Upper lobe of right lung (tissue), 1 donor: Measurements from ENCODE around the gene PHLPP1. TPM values are rescaled to one million over a fixed set of nuclear protein-coding genes. Genes with fewer than 3 reads are reported as not detected.

ENCODE experiments used
- ATAC-seq: fragments of 200-7000 bp; cut with Tn5 transposase; one replicate; pipeline ENCODE4 v1.9.1; 2020; ENCODE audit warnings: mild to moderate bottlenecking, moderate library complexity
- DNase-seq: peaks from one replicate; pipeline ENCODE4 v3.0.0-alpha.2; 2020
- H3K27ac ChIP-seq: fragments of 200-600 bp; one replicate; pipeline ENCODE4 v1.8.0; 2022
- H3K27me3 ChIP-seq: fragments of 200-600 bp; one replicate; pipeline ENCODE4 v1.8.0; 2022; ENCODE audit warnings: mild to moderate bottlenecking
- H3K36me3 ChIP-seq: fragments of 200-600 bp; one replicate; pipeline ENCODE4 v1.8.0; 2022
- H3K4me1 ChIP-seq: fragments of 200-600 bp; one replicate; pipeline ENCODE4 v1.8.0; 2022
- H3K4me3 ChIP-seq: fragments of 200-600 bp; one replicate; pipeline ENCODE4 v1.8.0; 2022; ENCODE audit warnings: mild to moderate bottlenecking
- H3K9me3 ChIP-seq: fragments of 200-600 bp; one replicate; pipeline ENCODE4 v1.8.0; 2022
- intact Hi-C: fragments of 100-400 bp; cut with DNase I; formaldehyde crosslinking; loops from one replicate; pipeline ENCODE4 v1.11.0; 2022
- total RNA-seq: library from RNA; stranded (reverse); fragmentation: NEBNext Ultra II Directional; extraction: Animal tissue kit (Norgen Biotek cat#: 25700); gene quantifications from one replicate; pipeline ENCODE4 v1.2.1, GENCODE V29; 2021
- TF ChIP-seq, protein P1 (sequence below): fragments of 200-600 bp; IDR thresholded peaks from one replicate; pipeline ENCODE4 v1.8.0; 2022; ENCODE audit warnings: antibody characterized with exemption
- donor health status: DM: no; HTN: yes; CAD: no; lungs with severe emphysema.

The PHLPP1 gene
- total RNA-seq, 1 donor from 2014 or later: 11.9 TPM

DNA sequence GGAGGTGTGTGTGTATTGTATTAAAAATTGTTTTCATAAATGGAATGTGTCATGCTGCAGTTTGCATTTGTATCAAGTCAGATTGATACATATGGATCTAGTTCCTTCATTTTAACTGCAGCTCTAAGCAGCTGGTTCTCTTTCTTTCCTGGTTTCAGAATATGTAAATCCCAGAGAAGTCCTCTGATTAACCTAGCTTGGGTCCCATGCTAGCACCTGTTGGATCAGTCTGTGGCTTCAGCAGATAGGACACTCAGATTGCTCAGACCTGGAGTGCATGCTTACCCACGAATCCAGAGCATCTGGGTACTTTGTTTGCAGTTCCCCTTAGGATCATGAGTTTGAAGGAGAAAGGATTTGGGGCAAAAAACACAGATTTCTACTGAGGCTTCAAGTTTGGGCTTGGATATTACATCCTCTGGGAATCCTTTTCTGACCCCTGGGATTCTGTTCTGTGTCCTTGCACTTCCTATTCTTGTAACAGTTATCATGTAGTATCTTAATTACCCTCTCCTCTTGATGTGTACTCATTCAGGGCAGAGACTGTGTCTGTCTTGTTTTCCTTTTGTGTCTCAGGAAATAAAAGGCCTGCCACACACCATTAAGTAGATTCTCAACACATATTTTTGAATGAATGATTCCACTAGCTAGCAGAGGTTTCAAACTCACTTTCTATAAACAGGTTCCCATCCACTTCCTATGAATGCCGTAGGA is 142.1 kb downstream of the PHLPP1 start:
- Histone ChIP-seq H3K27me3 (no peaks in the 10 kb centered on the region), H3K27ac (no peak overlapping the region), H3K9me3 (no peaks in the 10 kb centered on the region), H3K4me3 (no peak overlapping the region), H3K36me3 (no peaks in the 10 kb centered on the region), H3K4me1 (no peaks in the 10 kb centered on the region)
- intact Hi-C loops: no loop called here
- no peak for ATAC-seq
- DNase-seq: no peak
- TF ChIP-seq, protein P1, sequence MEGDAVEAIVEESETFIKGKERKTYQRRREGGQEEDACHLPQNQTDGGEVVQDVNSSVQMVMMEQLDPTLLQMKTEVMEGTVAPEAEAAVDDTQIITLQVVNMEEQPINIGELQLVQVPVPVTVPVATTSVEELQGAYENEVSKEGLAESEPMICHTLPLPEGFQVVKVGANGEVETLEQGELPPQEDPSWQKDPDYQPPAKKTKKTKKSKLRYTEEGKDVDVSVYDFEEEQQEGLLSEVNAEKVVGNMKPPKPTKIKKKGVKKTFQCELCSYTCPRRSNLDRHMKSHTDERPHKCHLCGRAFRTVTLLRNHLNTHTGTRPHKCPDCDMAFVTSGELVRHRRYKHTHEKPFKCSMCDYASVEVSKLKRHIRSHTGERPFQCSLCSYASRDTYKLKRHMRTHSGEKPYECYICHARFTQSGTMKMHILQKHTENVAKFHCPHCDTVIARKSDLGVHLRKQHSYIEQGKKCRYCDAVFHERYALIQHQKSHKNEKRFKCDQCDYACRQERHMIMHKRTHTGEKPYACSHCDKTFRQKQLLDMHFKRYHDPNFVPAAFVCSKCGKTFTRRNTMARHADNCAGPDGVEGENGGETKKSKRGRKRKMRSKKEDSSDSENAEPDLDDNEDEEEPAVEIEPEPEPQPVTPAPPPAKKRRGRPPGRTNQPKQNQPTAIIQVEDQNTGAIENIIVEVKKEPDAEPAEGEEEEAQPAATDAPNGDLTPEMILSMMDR: no peak

DNA sequence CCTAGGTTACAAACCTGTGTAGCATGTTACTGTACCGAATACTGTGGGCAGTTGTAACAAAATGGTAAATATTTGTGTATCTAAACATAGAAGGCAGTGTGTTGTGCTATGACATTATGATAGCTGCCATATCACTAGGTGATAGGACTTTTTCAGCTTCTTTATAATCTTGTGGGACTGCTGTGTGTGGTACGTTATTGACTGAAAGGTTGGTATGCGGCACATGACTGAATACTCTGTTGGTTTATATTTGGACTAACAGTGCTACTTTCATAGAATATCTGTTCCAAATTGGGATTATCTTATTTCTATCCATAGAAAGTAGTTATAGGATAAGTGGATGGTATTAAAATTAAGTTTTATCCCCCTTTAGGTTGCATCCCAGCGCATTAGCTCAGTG is 144.7 kb downstream of the PHLPP1 start:
- Histone ChIP-seq H3K27me3 (no peaks in the 10 kb centered on the region), H3K36me3 (no peaks in the 10 kb centered on the region), H3K27ac (no peak overlapping the region), H3K9me3 (no peaks in the 10 kb centered on the region), H3K4me3 (no peak overlapping the region), H3K4me1 (no peaks in the 10 kb centered on the region)
- ATAC-seq (no peak), DNase-seq (no peak)
- TF ChIP-seq, protein P1: no peak
- intact Hi-C loops: no loop called here

DNA sequence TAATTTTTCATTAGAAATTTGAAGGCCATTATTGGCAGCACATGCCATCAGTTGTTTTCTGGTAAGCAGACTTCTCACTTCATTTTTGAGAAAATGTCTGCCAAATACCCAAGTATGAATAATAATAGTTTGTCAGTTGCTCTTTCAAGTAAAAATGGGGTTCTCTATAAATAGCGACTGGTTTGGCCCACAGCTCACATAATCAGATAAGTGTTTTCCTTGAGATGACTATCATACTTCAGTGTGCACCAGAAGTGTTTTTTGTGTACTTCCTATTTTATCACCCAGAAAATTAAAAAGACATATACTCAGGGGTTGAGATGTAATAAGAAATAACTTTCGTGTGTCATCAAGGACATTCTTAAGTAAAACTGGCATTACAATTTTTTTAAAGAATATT is 147.1 kb downstream of the PHLPP1 start:
- intact Hi-C loops: no loop called here
- DNase-seq (no peak), ATAC-seq (no peak)
- TF ChIP-seq, protein P1: no peak
- H3K4me3 ChIP-seq: no peak overlapping the region
- H3K27me3 ChIP-seq: no peaks in the 10 kb centered on the region
- no peaks in the 10 kb centered on the region for H3K9me3 ChIP-seq
- H3K27ac ChIP-seq: no peak overlapping the region
- no peaks in the 10 kb centered on the region for H3K4me1 ChIP-seq
- H3K36me3 ChIP-seq: no peaks in the 10 kb centered on the region

DNA sequence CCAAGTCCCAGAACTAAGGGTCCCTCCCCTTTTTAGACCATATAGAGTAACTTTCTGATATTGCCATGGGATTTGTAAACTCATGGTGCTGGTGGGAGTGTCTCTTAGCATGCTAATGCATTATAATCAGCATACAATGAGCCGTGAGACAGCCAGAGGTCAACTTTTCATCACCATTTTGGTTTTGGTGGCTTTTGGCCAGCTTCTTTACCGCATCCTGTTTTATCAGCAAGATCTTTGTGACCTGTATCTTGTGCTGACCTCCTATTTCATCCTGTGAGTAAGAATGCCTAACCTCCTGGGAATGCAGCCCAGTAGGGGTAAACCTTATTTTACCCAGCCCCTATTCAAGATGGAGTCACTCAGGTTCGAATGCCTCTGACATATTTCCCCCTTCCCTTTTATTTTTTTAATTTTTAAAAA is 148.2 kb downstream of the PHLPP1 start:
- Histone ChIP-seq H3K9me3 (no peaks in the 10 kb centered on the region), H3K4me3 (no peak overlapping the region), H3K36me3 (no peaks in the 10 kb centered on the region), H3K4me1 (no peaks in the 10 kb centered on the region), H3K27me3 (no peaks in the 10 kb centered on the region), H3K27ac (no peak overlapping the region)
- ATAC-seq (no peak), DNase-seq (no peak)
- intact Hi-C loops: no loop called here
- TF ChIP-seq, protein P1: no peak

DNA sequence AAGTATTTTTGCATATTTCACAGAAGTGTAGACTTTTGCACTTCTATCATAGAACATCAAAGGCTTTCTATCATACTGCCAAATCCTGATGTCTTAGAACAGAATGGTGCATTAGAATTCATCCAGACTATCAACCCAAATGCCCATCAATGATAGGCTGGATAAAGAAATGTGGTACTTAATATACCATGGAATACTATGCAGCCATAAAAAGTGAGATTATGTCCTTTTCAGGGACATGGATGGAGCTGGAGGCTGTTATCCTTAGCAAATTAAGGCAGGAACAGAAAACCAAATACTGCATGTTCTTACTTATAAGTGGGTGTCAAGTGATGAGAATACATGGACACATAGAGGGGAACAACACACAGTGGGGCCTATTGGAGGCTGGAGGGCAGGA is 150.2 kb downstream of the PHLPP1 start:
- no peak overlapping the region for H3K27ac ChIP-seq
- DNase-seq: no peak
- TF ChIP-seq, protein P1: no peak
- H3K4me3 ChIP-seq: no peak overlapping the region
- no peaks in the 10 kb centered on the region for H3K36me3 ChIP-seq
- H3K9me3 ChIP-seq: no peaks in the 10 kb centered on the region
- H3K27me3 ChIP-seq: no peaks in the 10 kb centered on the region
- intact Hi-C loops: no loop called here
- no peaks in the 10 kb centered on the region for H3K4me1 ChIP-seq
- ATAC-seq: no peak

DNA sequence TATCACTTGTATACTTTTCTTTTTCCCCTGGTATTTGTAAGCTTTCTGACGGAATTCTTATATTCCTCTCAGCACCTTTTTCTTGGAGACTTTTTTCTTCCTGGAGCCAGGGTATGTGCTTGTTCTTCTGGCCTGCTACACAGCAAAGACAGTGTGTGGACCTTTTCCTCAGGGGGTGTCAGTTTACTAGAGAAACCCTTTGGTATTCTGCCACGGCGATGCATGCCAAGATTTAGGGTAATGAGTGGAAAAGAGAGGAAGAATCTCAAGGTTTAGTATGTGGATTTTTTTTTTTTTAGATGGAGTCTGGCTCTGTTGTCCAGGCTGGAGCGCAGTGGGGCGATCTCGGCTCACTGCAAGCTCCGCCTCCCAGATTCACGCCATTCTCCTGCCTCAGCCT is 152.2 kb downstream of the PHLPP1 start:
- TF ChIP-seq, protein P1: no peak
- H3K9me3 ChIP-seq: no peaks in the 10 kb centered on the region
- no peak overlapping the region for H3K27ac ChIP-seq
- H3K27me3 ChIP-seq: no peaks in the 10 kb centered on the region
- H3K36me3 ChIP-seq: no peaks in the 10 kb centered on the region
- H3K4me3 ChIP-seq: no peak overlapping the region
- ATAC-seq (no peak), DNase-seq (no peak)
- no peaks in the 10 kb centered on the region for H3K4me1 ChIP-seq
- intact Hi-C loops: no loop called here
